Liver (tissue), 9 donors: ENCODE results near the gene MRPS7. TPM values are rescaled to one million over a fixed set of nuclear protein-coding genes. Genes with fewer than 3 reads are reported as not detected.

Source experiments
- DNase-seq: peaks from one replicate; pipeline ENCODE4 v3.0.0-alpha.2; 2017; ENCODE audit warnings: low spot score
- H3K27ac ChIP-seq, 2 donors: one replicate each; pipeline ENCODE4 v1.7.0; 2013; ENCODE audit warnings: inconsistent platforms in 2 of 2, low read length in 2 of 2, control low read depth in 1 of 2, low read depth in 1 of 2, mild to moderate bottlenecking in 1 of 2
- H3K27me3 ChIP-seq, 4 donors: one replicate each; pipeline versions ENCODE4 v1.6.1 to v1.7.0; 2013; ENCODE audit warnings: low read length in 3 of 4, inconsistent platforms in 1 of 4, mild to moderate bottlenecking in 1 of 4, moderate library complexity in 1 of 4; ENCODE audit not compliant: control insufficient read depth in 4 of 4, insufficient read depth in 4 of 4
- H3K36me3 ChIP-seq, 4 donors: one replicate each; pipeline versions ENCODE4 v1.6.1 to v1.7.0; 2013; ENCODE audit warnings: low read length in 3 of 4, mild to moderate bottlenecking in 3 of 4, low read depth in 1 of 4, moderate library complexity in 1 of 4; ENCODE audit not compliant: control insufficient read depth in 4 of 4, insufficient read depth in 3 of 4
- H3K4me1 ChIP-seq, 4 donors: one replicate each; pipeline versions ENCODE4 v1.6.1 to v1.7.0; 2013; ENCODE audit warnings: low read length in 3 of 4, mild to moderate bottlenecking in 3 of 4, moderate library complexity in 1 of 4; ENCODE audit not compliant: control insufficient read depth in 4 of 4, insufficient read depth in 4 of 4
- H3K4me3 ChIP-seq, 3 donors: one replicate each; pipeline versions ENCODE4 v1.6.1 to v1.7.0; 2013; ENCODE audit warnings: low read length in 3 of 3, control low read depth in 1 of 3, low read depth in 1 of 3, mild to moderate bottlenecking in 1 of 3
- H3K9ac ChIP-seq, 2 donors: one replicate each; pipeline ENCODE4 v1.7.0; 2013; ENCODE audit warnings: low read length in 2 of 2, mild to moderate bottlenecking in 2 of 2, moderate library complexity in 2 of 2, control low read depth in 1 of 2, low read depth in 1 of 2
- H3K9me3 ChIP-seq, 4 donors: one replicate each; pipeline versions ENCODE4 v1.6.1 to v1.7.0; 2013; ENCODE audit warnings: low read length in 3 of 4; ENCODE audit not compliant: control insufficient read depth in 4 of 4
- ATF3 ChIP-seq: IDR thresholded peaks from 2 replicates; pipeline ENCODE4 v1.6.1; 2016; ENCODE audit warnings: antibody characterized with exemption
- CTCF ChIP-seq: fragments of 150-350 bp; IDR thresholded peaks from 2 replicates; pipeline ENCODE4 v1.5.1; 2017; ENCODE audit warnings: improper control_type of control experiment, low read depth, low read length; ENCODE audit not compliant: missing input control
- EGR1 ChIP-seq, 2 donors: IDR thresholded peaks; 2 replicates each; pipeline ENCODE4 v1.6.1; 2016 to 2018; ENCODE audit warnings: antibody characterized with exemption in 2 of 2, low read depth in 2 of 2
- FOXA1 ChIP-seq: IDR thresholded peaks from 2 replicates; pipeline ENCODE4 v1.6.1; 2016; ENCODE audit warnings: antibody characterized with exemption
- FOXA2 ChIP-seq: IDR thresholded peaks from 2 replicates; pipeline ENCODE4 v1.6.1; 2016; ENCODE audit warnings: antibody characterized with exemption
- GABPA ChIP-seq, 2 donors: IDR thresholded peaks in 1 of 2; conservative IDR thresholded peaks in 1 of 2; 2 replicates each; pipeline ENCODE4 v1.6.1; 2016; ENCODE audit warnings: antibody characterized with exemption in 2 of 2, mild to moderate bottlenecking in 1 of 2, moderate library complexity in 1 of 2
- HNF4A ChIP-seq, 2 donors: conservative IDR thresholded peaks; 2 replicates each; pipeline ENCODE4 v1.6.1; 2016; ENCODE audit warnings: antibody characterized with exemption in 2 of 2, mild to moderate bottlenecking in 2 of 2
- HNF4G ChIP-seq: IDR thresholded peaks from 2 replicates; pipeline ENCODE4 v1.6.1; 2016; ENCODE audit warnings: antibody characterized with exemption
- JUND ChIP-seq, 2 donors: IDR thresholded peaks; 2 replicates each; pipeline ENCODE4 v1.6.1; 2016; ENCODE audit warnings: antibody characterized with exemption in 2 of 2
- MAX ChIP-seq: IDR thresholded peaks from 2 replicates; pipeline ENCODE4 v1.6.1; 2016; ENCODE audit warnings: antibody characterized with exemption
- NR2F2 ChIP-seq: IDR thresholded peaks from 2 replicates; pipeline ENCODE4 v1.6.1; 2016; ENCODE audit warnings: antibody characterized with exemption
- RAD21 ChIP-seq, 2 donors: IDR thresholded peaks; 2 replicates each; pipeline ENCODE4 v1.6.1; 2016; ENCODE audit warnings: antibody characterized with exemption in 2 of 2, mild to moderate bottlenecking in 2 of 2
- REST ChIP-seq: IDR thresholded peaks from 2 replicates; pipeline ENCODE4 v1.6.1; 2016; ENCODE audit warnings: antibody characterized with exemption, mild to moderate bottlenecking
- RXRA ChIP-seq, 2 donors: IDR thresholded peaks; 2 replicates each; pipeline ENCODE4 v1.6.1; 2017 to 2018; ENCODE audit warnings: antibody characterized with exemption in 2 of 2, mild to moderate bottlenecking in 1 of 2
- SP1 ChIP-seq: IDR thresholded peaks from 2 replicates; pipeline ENCODE4 v1.6.1; 2018; ENCODE audit warnings: antibody characterized with exemption, mild to moderate bottlenecking
- TAF1 ChIP-seq: conservative IDR thresholded peaks from 2 replicates; pipeline ENCODE4 v1.6.1; 2016; ENCODE audit warnings: antibody characterized with exemption, mild to moderate bottlenecking
- YY1 ChIP-seq: IDR thresholded peaks from 2 replicates; pipeline ENCODE4 v1.6.1; 2016; ENCODE audit warnings: antibody characterized with exemption, mild to moderate bottlenecking
- ZBTB33 ChIP-seq: IDR thresholded peaks from 2 replicates; pipeline ENCODE4 v1.6.1; 2016; ENCODE audit warnings: antibody characterized with exemption
- WGBS: extraction: QIAGEN DNeasy Blood & Tissue Kit; methylation state at CpG from one replicate; pipeline ENCODE4 v1.1.7; 2013; 5-methylcytosine and 5-hydroxymethylcytosine counted together
- polyA plus RNA-seq, 2 donors: library from polyadenylated mRNA; stranded (reverse) in 1 of 2; unstranded in 1 of 2; fragments of 200-250 nt in 1 of 2; fragments of >200 nt in 1 of 2; fragmentation: Nextera tagmentation in 1 of 2; extraction: Ambion mirVana in 1 of 2; gene quantifications; one replicate each; pipeline versions ENCODE4 v1.2.1 to v1.2.3, GENCODE V29; 2013 to 2015
- total RNA-seq, 2 donors: library from RNA; depleted of rRNA; stranded (reverse); fragments of >200 nt; gene quantifications; one replicate each; pipeline ENCODE4 v1.2.3, GENCODE V29; 2014
- donor health status: healthy.
- donor health status: healthy.
- donor health status: healthy.
- donor health status: healthy.
- donor health status: healthy.

The MRPS7 gene
- total and polyA plus RNA-seq, 4 donors, result 24.1 to 58.9 (median 39.4) TPM

- Histone ChIP-seq H3K4me3 (peak overlapping the region; percentile 58 to 92 (median 91)), H3K9ac (peak overlapping the region; percentile 57 to 58), H3K4me1 (peaks cover 0 to 10% (median 7%) of the 10 kb centered on the region in 4 donors), H3K27ac (peak overlapping the region; percentile 75 to 87), H3K27me3 (no peaks in the 10 kb centered on the region), H3K9me3 (no peaks in the 10 kb centered on the region), H3K36me3 (peaks cover 0 to 6% (median 0%) of the 10 kb centered on the region in 4 donors)
- peak in 1 of 2 donors; percentile 8 for TF ChIP-seq RXRA (IDR thresholded peaks at IDR 0.05)
- TF ChIP-seq REST, result no peak
- TF ChIP-seq YY1, result no peak
- TF ChIP-seq SP1, result no peak
- DNase-seq, result peak; percentile 57
- under 1% methylated on average over 14 of the region's 14 CpGs for WGBS
These were observed 27.1 kb downstream of the MRPS7 start for GRCh38 chr17:75288770-75289114.

- H3K4me3 ChIP-seq, result peak within 1 kb of the TSS; percentile 58 to 92 (median 91)
- H3K9me3 ChIP-seq, result no peaks in the 10 kb centered on the region
- DNase-seq, result peak; percentile 95
- H3K27me3 ChIP-seq, result no peaks in the 10 kb centered on the region
- WGBS, result under 1% methylated on average over 65 of the region's 65 CpGs
- peaks cover 0 to 10% (median 7%) of the 10 kb centered on the region in 4 donors for H3K4me1 ChIP-seq
- peaks cover 0 to 6% (median 0%) of the 10 kb centered on the region in 4 donors for H3K36me3 ChIP-seq
- H3K9ac ChIP-seq, result peak within 1 kb of the TSS; percentile 74 to 76
- TF ChIP-seq HNF4A (conservative IDR thresholded peaks at IDR 0.05) (no peak), CTCF (peak; percentile 19), JUND (IDR thresholded peaks at IDR 0.05) (no peak), ATF3 (no peak), MAX (peak; percentile 67), RXRA (IDR thresholded peaks at IDR 0.05) (peak; percentile 58 to 73), YY1 (peak; percentile 93), GABPA (IDR thresholded peaks at IDR 0.05 in 1 of 2, conservative IDR thresholded peaks at IDR 0.05 in 1 of 2) (peak in 1 of 2 donors; percentile 77), HNF4G (no peak), REST (peak; percentile 44), FOXA1 (peak; percentile 4), TAF1 (no peak), NR2F2 (peak; percentile 86), RAD21 (IDR thresholded peaks at IDR 0.05) (no peak), FOXA2 (no peak), EGR1 (IDR thresholded peaks at IDR 0.05; ENCODE audit: low read depth in 2 of 2) (no peak), SP1 (peak; percentile 90), ZBTB33 (peak; percentile 97)
- peak within 1 kb of the TSS; percentile 81 to 87 for H3K27ac ChIP-seq
These were observed 27.6 kb downstream of the MRPS7 start, which contains the start of gene SLC25A19 for GRCh38 chr17:75289115-75289831. Gene SLC25A19 (minus strand): TSS chr17:75289433. CDS start chr17:75286764, 2,669 bp downstream.
